ENCODE results near the gene ANTXR1.

DNA sequence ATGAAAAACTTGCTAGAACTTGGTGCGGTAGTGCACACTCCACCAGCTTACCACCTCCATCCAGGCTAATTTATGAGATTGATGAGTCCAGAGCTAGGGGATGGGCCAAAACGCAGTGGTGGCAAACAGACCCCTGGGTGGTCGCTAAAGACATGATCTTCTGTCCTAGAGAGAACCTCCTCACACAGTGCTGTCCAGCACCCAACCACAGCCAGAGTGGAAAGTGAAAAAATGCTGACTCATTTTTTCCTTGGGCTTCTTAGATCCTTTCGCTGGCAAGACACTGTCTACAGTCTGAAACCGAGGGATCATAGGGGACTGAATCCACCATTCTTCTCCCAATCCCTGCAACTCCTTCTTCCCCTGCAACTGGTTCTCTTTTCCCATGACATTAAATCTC lies 4.1 kb downstream of the ANTXR1 start:
- TF ChIP-seq POLR2A (IDR thresholded peaks at IDR 0.05; ENCODE audit: low read depth, low read length) (no peak), SPI1 (IDR thresholded peaks at IDR 0.05; ENCODE audit: low read depth, low read length) (no peak), TAF1 (IDR thresholded peaks at IDR 0.05; ENCODE audit: low read depth, low read length) (no peak)
